HG02870 (cell line): ENCODE data around the gene COA8.

Experiments
- ATAC-seq: cut with Tn5 transposase; IDR thresholded peaks from one replicate; pipeline ENCODE4 v1.9.1; 2021; ENCODE audit warnings: mild to moderate bottlenecking, moderate library complexity; ENCODE audit not compliant: unreplicated experiment

COA8 gene

DNA sequence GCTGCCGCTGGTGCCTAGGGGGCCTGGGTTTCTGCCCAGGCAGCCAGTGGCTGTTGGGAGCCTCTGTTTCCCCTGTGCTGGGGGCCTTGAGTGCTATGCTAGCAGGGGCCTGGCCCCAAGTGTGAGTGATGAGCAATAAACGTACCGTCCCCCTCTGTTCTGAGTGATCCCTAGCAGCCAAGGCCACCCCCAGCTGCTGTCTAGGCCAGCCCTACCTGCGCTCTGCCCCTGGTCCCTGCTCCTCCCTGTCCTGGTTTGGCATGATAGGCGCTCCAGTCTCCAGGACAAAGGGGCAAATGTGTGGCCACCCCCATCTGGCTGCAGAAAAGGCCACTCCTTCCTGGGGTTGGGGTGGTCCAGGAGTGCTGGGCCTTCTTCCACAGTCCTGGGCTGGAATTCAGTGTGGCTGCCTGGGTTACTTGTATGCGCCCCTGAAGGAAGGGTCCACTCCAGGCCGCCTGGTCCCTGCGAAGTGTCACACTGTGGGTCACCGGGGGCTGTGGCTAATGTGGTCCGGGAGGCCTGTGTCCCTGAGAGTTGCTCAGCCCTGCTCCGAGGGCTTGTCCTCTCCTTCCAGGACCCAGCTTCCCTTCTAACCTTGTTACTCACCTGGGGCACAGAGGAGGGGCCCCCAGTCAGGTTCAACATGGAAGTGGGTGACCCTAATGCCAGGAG, 26.7 kb upstream of the COA8 start:
- no peak for ATAC-seq

DNA sequence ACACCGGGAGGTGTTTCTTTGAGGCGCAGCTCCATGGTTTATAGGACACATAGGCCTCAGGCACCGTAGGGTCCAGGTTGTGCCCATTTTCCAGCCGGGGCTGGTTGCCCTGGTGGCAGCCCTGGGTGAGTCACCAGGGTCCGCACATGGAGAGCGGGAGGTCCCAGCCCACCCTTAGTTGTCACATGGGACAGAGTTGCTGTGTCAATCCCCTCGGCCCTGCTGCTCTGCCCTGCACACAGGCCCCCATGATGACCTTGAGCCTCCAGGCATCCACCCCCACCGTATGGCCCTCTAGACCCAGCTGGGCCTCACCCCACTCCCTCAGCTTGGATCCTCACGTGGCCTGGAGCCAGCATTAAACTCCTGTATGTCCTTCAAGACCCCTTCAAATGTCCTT, 26.1 kb upstream of the COA8 start:
- ATAC-seq: no peak

DNA sequence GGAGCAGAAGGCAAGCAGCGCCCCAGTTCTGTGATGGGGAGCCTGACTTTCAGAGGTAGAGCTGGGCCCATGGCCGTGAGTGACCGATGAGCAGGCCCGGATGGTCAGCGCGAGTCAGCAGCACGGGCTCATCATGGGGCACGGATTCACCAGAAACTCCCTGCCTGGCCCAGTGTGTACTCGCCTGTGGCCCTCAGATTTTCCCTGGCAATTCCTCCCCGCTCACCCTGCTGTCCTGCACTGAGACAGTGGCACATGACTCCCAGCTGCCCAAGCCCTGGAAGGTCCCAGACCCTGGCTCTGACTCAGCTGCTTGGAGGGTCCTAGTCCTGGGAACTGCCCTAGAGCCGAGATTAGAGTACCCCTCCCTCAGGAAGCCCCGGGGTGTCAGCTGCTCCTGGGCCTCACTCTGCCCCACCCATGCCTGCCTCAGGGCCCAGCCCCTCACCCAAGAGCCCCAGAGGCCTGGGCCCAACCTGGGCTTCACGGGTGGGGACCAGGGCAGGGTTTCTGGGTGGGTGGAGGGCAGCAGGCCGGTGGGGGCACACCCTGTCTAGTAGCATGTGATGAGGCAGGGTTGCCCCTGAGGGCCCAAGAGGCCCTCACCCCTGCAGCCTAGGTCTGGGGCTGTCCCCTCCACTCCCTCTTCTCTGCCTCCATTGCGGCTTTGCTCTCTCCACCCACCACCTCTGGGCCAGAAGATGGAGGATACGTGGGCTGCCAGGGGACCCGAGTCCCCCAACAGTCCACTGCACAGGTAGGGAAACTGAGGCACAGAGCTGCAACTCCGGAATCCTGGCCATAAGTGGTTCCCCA, 25.4 kb upstream of the COA8 start:
- ATAC-seq: no peak

DNA sequence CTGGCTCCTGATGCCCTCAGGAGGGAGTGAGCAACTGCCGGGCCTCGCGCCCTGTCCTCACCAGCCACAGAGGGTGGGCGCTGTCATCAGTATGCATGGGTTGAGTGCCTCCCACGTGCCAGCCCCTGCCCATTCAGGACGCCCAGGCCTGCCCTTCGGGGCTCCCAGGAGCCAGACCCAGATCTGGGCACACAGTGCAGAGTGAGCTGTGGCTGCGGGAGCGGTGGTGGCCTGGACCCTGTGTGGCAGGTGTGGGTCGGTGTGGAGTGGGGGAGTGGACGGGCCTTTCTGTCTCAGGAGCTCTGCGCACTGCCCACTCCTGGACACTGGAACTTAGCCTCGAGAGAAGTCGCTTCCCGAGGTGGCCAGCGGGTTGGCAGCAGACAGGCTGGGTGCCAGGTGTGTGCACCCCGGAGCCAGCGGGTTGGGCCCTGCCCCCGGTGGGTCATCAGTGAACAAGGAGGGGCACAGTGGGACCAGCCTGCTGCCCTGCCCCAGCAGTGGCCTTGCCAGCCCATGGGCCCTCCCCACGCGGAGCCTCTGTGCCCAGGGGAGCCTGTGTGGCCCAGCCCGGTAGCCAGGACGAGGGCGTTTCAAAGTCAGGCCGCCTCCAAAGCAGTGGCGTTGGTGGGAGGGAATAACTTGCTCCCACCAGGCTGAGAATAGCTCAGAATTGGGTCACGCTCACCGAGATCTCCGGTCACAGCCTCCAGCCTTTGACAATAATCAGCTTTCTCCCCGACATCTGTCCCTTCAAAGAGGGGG, 24.3 kb upstream of the COA8 start:
- ATAC-seq: no peak

DNA sequence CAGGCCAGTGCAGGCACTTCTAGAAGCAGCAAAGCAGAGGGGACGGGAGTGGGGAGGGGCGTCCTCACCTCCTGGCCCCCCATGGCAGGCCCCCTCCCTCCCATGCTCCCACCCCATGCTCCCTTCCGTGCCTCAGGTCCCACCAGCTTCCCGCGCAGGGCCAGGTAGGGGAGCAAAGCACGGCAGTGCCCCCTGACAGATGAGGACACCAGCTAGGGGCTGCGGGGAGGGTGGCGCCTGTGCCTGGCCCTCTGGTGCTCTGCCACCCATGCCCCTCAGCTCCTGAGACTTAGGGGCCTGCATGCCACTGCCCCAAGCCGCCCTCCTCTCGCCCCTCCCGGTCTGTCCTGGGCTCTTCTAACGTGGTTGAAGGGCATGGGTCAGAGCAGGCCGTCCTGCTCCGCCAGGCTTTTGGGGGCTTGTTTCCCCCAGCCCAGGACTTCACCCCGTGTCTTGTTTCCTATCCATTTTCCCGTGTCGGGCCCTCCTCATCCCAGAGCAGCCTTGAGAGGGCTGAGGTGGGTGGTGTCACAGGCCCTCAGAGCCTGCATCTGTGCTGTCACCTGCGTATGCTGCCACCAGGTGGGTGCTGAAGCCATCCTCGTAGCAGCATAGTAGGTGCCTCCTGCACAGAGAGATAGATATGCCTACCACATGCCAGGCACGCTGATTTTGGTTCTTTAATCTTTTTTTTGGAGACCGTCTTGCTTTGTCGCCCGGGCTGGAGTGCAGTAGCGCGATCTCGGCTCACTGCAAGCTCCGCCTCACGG, 23.5 kb upstream of the COA8 start:
- ATAC-seq: no peak

DNA sequence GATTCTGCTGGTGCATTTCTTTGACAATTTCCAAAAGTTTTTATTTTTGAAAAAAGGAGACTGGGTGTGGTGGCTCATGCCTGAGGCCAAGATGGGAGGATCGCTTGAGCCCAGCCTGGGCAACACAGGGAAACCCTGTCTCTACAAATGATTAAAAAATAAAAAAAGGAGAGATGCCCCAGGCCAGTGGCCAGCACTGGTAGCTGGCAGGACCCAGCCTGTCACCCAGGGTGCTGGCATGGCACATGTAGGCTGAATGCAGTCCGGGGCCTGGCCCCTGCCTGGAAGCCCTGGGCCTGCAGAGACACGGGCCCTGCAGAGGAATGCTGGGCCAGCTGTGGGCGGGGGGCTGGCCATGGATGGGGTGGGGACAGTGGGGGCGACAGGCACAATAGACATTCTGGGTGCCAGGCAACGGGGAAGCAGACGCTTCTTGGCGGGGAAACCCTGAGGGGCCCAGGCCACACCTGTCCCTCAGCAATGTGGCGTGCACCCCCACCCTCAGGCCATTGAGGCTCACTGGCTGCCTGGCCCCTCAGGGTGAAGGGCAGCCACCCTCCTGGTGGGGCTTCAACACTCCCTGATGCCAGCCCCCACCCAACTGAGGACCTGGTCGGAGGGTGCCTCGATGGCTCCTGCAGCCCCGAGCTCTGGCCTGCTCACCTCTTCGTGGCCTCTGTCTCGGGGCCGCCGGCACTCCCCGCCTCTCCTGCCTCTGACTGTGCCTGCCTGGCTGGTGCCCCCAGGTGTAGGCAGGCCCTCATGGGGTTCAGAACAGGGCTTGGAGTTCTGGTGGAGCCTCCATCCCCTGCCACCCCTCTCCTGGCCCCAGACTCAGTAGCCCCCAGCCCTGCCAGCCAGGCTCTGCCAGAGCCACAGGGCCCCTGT, 21.7 kb upstream of the COA8 start:
- no peak for ATAC-seq

DNA sequence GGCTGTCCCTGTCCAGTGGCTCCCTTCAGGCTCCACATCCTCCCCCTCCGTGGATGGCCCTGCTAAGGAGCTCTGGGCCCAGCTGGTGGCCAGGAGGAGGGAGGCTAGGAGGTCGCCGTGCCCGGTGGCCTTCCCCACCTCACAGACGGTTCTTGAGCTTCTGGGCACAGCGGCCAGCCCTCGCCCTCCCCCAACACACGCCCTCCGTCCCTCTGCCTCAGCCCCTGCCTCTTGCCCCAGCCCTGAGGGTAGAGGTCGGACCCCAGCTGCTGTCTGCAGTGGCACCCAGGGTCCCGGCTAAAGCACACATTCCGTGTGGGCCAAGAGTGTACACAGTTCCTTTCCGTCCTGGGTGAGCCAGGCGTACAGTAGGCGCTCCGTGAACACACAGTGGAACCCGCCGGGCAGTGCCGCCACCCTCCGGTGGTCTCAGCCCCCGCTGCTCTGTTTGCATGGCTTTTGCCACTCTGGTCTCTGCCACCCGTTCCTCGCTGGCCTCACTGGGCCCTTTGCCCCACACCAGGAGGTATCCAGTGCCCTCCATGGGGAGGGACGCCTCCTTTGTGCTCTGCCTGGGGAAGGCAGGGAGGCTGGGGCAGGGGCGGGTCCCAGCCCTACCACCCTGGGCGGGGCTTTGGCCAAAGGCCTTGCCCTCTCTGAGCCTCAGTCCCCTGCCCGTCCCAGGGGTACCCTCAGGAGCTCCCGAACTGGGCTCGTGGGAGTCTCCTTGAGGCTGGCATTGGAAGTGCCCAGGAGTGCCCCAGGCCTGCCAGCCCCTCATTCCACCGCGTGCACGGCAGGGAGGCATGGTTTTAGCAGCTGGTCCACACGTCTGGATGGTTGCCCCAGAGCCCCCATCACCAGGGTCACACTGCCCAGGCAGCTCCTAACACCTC, 20.8 kb upstream of the COA8 start:
- no peak for ATAC-seq

DNA sequence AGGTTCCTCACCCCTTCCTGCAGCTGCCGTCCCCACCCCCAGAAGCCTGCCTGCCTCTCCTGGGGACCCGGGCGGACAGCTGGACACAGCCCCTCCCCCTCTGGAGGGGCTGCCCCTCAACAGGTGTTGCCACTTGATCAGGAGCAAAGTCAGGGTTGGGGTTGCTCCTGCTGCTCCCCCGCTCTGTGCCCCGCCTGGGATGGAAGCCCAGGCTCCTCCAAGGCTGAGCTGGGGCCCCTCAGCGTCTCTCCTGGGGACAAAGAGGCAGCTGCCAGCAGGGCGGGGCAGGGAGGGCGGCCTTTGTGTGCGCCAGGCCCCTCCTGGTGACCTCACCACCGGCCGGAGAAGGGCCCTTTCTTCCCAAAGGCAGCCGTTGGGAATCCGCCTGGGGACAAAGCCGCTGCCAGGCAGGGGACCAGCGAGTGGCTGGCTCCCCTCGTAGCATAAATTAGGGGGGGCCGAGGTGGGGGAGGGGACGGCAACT, 20.1 kb upstream of the COA8 start:
- no peak for ATAC-seq

DNA sequence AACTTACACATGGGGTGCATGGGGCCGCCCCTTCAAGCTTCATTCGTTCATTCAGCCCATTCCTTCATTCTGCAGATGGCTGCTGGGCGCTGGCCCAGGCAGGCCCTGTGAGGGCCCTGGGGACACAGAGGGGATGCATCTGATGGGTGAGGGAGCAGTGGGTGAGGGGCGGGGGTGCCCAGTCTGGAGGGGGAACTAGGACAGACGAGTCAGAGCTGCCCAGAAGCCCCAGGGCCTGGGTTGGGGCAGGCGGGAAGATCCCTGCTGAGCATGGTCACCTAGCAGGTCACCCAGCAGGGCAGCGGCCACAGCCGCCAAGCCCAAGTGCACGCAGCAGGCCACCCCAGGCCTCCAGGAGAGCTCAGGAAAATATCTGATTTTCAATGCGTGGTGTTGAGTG, 19.6 kb upstream of the COA8 start:
- ATAC-seq: no peak

DNA sequence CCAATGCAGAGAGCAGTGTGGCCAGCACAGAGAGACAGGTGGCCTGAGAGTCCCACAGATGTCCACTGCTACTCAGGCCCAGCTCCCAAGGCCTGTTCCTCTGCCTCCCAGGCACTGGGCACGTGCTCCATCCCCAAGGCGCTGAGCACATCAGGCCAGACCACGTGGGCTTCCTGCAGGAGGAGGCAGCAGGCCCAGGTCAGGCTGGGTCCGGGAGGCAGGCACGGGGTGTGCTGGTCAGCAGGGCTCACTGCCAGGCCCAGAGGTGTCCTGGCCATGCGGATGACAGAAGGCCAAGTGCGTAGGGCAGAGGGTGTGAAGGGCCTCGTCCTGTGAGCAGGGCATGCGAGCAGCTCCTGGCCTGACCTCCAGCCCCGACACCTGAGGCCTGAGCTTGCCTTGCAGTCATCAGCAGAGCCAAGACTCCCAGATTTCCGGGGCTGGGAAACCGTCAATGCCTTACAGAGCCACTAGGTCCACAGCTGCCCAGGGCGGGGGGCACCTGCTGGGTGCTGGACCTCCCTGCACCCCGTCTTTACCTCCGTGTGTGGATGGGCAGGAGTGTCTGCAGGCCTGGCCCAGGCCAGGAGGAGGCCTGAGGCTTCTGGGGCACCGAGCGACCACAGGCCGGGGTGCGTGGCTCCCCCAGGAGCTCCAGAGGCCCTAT, 18.9 kb upstream of the COA8 start:
- no peak for ATAC-seq

DNA sequence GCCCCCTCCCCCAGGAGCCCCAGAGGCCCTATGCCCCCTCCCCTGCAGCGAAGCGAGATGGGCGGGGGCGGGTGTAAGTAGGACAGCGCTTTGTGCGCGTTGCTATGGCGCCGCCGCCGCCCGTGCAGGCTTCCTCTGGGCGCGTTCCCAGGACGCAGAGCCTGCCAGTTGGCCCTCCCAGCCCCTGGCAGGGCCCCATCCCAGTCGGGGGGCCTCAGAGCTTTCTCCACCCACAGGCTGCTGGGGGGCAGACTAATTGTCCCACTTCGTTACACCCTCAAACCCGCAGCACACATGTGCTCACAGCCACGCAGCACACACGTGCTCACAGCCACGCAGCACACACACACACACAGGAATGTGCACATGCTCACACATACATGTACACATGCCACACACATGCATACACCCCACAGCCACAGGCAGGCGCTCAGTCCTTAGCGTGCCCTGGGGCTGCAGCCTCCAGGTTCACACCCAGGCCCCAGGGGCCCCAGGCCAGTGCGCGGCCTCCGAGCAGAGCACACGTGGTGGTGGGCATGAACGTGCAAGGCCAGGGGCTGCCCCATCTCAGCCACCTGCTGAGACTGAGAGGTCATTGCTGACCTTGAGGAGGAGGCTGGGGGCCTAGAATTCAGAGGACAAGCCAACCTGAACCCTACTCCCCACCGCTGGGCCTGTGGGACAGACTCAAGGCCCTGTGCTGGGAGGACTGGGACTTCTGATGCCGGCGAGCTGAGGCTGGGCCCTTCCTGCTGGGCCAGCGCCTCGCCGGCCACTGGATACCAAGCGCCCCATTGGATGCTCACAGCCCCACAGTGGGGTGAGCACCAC, 18.2 kb upstream of the COA8 start:
- no peak for ATAC-seq

DNA sequence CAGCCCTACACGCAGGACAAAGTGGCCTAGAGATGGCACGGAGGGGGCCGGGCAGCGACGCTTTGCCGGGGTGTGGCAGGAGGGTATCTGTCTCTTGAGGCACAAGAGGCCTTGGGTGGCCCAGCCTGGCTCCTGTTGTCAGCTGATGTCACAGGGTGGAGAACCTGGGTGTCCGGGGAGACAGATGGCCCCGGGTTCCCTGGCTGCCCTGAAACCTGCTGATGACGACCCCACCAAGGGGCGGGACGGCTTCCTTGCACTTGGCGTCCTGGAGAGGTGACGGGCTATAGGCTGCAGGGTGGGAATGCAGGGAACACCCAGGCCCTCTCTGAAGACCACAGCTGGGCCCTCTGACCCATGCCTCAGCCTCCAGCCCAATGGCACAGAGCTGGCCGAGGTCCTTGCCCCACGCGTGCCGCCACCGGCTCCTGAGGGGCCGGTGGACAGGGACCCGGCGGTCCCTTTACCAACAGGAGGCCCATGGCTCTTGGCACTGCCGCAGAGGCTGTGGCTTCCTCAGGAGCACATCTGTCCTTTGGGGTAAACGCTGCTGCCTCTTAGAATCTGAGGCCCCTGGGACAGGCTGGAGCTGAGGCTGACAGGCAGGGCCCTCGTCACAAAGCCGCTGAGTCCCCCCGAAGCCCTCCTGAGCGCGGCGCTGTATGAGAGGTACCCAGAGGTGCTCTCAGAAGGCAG, 17.4 kb upstream of the COA8 start:
- ATAC-seq: no peak

DNA sequence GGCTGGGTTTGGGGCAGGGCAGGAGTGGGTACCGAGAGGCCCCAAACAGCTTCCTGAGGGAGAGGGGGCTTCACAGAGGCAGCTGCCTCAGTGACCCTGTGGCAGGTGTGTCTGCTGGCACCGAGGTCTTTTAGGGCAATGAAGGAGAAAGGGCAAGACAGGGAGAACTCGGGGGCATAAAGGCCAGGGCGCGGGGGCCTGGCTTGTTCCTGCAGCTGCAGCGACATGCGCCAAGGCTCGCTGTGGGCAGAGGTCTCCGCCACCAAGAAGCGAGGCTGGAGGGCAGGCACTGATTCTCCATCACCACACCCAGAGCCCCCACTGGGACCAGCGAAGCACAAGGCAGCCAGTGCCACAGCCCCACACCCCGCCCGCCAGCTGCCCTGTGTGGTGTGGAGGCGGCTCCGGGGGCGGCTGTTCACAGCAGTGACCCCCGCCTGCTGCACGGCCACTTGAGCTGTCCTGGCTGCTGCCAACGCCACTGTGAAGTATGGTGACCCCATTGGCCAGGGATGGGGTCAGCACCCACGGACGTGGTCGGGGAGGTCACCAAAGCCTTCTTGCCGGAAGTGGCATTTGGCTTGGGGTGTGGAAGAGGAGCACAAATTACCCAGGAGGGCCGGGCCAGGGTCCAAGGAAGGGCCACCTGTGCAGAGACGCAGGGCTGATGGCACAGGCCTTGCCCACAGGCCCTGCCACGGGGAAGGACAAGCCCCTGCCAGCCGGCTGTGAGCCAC, 16.7 kb upstream of the COA8 start:
- no peak for ATAC-seq

DNA sequence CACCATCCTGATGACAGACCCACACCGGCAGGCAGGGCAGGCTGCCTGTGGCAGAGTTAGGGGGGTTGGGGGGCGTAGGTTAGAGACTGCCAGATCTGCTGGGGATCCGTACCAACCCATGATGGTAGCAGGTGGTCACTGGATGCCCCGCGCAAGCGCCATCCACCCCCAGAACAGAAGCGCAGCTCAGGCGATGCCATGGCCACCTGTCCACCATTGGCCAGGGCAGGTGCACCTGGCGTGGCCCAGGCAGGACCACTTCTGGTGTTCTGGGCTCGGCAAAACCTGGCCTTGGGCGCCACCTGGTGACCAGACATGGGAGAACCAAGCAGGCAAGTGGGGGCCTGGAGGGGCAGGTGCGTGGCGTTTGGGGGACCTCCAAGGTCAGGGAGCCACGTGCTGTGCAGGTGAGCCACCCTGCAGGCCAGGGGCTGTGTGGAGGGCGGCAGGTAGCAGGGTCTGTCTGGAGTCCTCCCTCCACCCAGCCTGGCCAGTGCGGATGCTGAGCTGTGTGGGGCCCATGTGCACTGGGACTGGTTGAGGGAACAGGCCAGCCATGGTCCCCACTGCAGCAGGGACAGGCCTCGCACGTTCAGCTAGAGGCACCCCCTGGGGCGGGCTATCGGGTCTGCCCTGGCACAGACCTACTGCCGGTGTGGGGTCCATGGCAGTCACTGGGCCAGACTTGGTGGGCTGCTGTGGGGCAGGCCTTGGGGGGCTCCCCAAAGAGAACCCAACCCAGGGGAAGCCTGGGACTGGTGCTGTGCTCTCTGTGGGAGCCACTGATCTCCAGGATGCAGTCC, 15.9 kb upstream of the COA8 start:
- ATAC-seq: no peak

DNA sequence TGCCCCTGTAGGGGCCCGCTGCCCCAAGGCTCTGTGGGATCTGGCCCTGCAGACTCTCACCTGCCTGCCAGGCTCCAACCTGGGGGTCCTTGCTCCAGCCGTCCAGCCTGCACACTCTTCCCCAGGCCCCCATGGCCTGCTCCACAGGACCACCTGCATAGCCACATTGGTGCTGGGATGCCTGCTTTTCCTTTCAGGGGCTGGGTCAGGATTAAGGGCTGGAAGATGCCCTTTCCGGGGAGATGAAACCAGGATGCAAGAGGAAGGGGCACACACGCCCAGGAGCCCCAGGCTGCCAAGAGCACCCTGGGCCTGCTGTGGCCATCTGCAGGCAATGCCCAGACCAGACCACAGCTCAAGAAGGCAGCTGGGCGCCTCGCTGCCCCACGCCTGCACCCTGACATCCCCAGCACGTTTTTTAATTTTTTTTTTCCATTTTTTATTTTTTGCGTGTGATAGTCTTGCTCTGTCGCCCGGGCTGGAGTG, 15.3 kb upstream of the COA8 start:
- no peak for ATAC-seq
